KMS-11 (cell line): ENCODE measurements around the gene URB1.

Experiments used
- H2AFZ ChIP-seq: fragments of 200-600 bp; sonication (generic); 2 replicates; pipeline ENCODE4 v1.6.1; 2016; ENCODE audit warnings: antibody characterized with exemption, mixed run types, low read depth
- H3K27ac ChIP-seq: fragments of 200-600 bp; sonication (generic); 2 replicates; pipeline ENCODE4 v1.6.1; 2016; ENCODE audit warnings: mild to moderate bottlenecking, mixed run types
- H3K27me3 ChIP-seq: fragments of 200-600 bp; sonication (generic); 2 replicates; pipeline ENCODE4 v1.6.1; 2017; ENCODE audit warnings: mild to moderate bottlenecking, low read depth, mixed run types, moderate library complexity; ENCODE audit not compliant: insufficient read depth
- H3K36me3 ChIP-seq: fragments of 200-600 bp; sonication (generic); 2 replicates; pipeline ENCODE4 v1.6.1; 2017; ENCODE audit warnings: mild to moderate bottlenecking, mixed run types; ENCODE audit not compliant: insufficient read depth
- H3K4me1 ChIP-seq: fragments of 200-600 bp; sonication (generic); 2 replicates; pipeline ENCODE4 v1.6.1; 2016; ENCODE audit warnings: mild to moderate bottlenecking, low read depth, mixed run types; ENCODE audit not compliant: poor library complexity, severe bottlenecking
- H3K4me2 ChIP-seq: fragments of 200-600 bp; sonication (generic); 2 replicates; pipeline ENCODE4 v1.7.0; 2016; ENCODE audit warnings: mild to moderate bottlenecking, mixed run types
- H3K4me3 ChIP-seq: fragments of 200-600 bp; sonication (generic); IDR thresholded peaks from 2 replicates; pipeline ENCODE4 v1.6.1; 2017; ENCODE audit warnings: low read depth, low read length, mixed read lengths; ENCODE audit not compliant: insufficient read depth
- H3K79me2 ChIP-seq: fragments of 200-600 bp; sonication (generic); 2 replicates; pipeline ENCODE4 v1.6.1; 2016; ENCODE audit warnings: low read depth, mixed run types; ENCODE audit not compliant: insufficient read depth
- H3K9ac ChIP-seq: fragments of 200-600 bp; sonication (generic); 2 replicates; pipeline ENCODE4 v1.6.1; 2016; ENCODE audit warnings: mild to moderate bottlenecking, mixed run types
- H4K20me1 ChIP-seq: fragments of 200-600 bp; sonication (generic); 2 replicates; pipeline ENCODE4 v1.6.1; 2016; ENCODE audit warnings: mild to moderate bottlenecking, mixed run types; ENCODE audit not compliant: insufficient read depth
- TF ChIP-seq, protein P1 (sequence below): fragments of 200-600 bp; sonication (generic); conservative IDR thresholded peaks from 2 replicates; pipeline ENCODE4 v1.6.1; 2017; ENCODE audit warnings: low read depth, mild to moderate bottlenecking, antibody characterized with exemption, low read length, moderate library complexity, mixed read lengths

URB1 gene

DNA sequence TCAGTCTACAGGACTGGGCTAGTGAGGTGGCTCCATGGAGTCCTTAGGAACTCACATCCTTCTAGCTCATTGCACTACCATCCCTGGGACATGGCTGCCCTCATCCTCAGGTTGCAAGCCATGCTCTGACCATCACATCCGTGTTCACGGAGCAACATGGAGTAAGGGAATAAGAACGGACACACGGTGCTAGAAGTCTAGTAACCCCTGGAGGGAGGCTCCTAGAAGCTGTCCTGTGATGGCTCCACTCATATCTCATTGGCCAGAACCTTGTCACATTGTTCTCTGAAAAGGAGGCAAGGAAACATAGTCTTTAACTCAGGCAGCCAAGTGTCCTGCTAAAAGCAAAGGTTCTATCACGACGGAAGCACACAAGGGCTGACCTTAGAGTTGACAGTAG lies 90.3 kb downstream of the URB1 start:
- Histone ChIP-seq H3K9ac (no peak overlapping the region), H3K4me1 (no peaks in the 10 kb centered on the region), H3K79me2 (no peaks in the 10 kb centered on the region), H2AFZ (no peak overlapping the region), H3K4me3 (no peak overlapping the region), H3K27me3 (no peaks in the 10 kb centered on the region), H4K20me1 (no peaks in the 10 kb centered on the region), H3K4me2 (no peak overlapping the region), H3K36me3 (no peaks in the 10 kb centered on the region), H3K27ac (no peak overlapping the region)
- TF ChIP-seq, protein P1, sequence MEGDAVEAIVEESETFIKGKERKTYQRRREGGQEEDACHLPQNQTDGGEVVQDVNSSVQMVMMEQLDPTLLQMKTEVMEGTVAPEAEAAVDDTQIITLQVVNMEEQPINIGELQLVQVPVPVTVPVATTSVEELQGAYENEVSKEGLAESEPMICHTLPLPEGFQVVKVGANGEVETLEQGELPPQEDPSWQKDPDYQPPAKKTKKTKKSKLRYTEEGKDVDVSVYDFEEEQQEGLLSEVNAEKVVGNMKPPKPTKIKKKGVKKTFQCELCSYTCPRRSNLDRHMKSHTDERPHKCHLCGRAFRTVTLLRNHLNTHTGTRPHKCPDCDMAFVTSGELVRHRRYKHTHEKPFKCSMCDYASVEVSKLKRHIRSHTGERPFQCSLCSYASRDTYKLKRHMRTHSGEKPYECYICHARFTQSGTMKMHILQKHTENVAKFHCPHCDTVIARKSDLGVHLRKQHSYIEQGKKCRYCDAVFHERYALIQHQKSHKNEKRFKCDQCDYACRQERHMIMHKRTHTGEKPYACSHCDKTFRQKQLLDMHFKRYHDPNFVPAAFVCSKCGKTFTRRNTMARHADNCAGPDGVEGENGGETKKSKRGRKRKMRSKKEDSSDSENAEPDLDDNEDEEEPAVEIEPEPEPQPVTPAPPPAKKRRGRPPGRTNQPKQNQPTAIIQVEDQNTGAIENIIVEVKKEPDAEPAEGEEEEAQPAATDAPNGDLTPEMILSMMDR = no peak

DNA sequence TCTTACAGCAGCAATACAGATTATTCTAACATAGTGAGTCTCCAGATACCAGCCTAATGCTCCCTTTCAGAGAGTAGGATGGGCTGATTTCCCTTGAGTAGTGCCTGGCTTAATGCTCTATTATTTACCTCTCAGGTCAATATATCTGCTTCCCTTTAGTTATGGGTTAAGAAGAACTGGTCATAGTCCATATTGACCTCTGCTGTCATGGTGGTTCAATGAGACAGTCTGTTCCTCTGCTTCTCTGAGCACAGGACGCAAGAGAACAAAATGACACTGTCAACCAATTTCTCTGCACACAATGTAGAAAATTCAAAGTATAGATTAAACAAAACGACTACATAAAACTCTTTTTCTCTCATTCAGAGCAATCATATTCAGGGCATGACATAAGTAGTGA lies 91.2 kb downstream of the URB1 start:
- Histone ChIP-seq H3K36me3 (no peaks in the 10 kb centered on the region), H3K79me2 (no peaks in the 10 kb centered on the region), H3K27ac (no peak overlapping the region), H3K4me2 (no peak overlapping the region), H2AFZ (no peak overlapping the region), H4K20me1 (no peaks in the 10 kb centered on the region), H3K27me3 (no peaks in the 10 kb centered on the region), H3K4me3 (no peak overlapping the region), H3K9ac (no peak overlapping the region), H3K4me1 (no peaks in the 10 kb centered on the region)
- TF ChIP-seq, protein P1 = no peak

DNA sequence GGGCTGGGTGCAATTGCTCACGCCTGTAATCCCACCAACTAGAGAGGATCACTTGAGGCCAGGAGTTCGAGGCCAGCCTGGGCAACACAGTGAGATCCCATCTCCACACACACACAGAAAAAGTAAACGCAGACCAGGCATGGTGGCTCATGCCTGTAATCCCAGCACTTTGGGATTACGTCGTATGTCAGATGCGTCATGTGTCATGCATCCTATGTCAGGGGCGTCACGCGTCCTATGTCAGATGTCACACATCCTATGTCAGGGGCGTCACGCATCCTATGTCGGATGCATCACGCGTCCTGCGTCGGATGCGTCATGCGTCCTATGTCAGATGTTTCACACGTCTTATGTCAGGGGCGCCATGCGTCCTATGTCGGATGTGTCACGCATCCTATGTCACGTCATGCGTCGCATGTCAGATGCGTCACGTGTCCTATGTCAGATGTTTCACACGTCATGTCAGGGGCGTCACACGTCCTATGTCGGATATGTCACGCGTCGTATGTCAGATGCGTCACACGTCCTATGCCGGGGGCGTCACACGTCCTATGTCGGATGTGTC lies 92.6 kb downstream of the URB1 start:
- H4K20me1 ChIP-seq = no peaks in the 10 kb centered on the region
- H3K27ac ChIP-seq = no peak overlapping the region
- H3K36me3 ChIP-seq = no peaks in the 10 kb centered on the region
- TF ChIP-seq, protein P1 = no peak
- no peaks in the 10 kb centered on the region for H3K4me1 ChIP-seq
- no peaks in the 10 kb centered on the region for H3K79me2 ChIP-seq
- no peak overlapping the region for H3K4me3 ChIP-seq
- no peak overlapping the region for H3K4me2 ChIP-seq
- H3K27me3 ChIP-seq = no peaks in the 10 kb centered on the region
- H3K9ac ChIP-seq = no peak overlapping the region
- no peak overlapping the region for H2AFZ ChIP-seq

DNA sequence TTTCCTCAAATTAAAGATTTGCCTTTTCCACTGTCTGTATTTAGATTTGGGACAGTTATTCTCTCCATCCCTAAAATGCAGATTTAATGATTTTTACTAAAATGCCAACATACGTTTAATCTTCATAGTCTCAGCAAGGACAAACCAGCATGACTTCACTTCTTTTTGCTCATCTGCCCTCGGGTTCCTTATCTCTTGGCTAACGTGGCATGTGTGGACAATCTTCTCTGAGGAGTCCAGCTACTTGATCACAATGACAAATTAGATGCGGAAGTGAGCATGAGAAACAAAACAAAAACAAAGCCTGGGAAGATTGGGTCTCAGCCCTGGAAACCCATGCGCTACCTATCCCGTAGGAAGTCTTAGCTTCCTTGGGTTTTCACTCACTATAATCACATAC lies 93.1 kb downstream of the URB1 start:
- TF ChIP-seq, protein P1 = no peak
- H2AFZ ChIP-seq = no peak overlapping the region
- no peaks in the 10 kb centered on the region for H3K36me3 ChIP-seq
- H3K27me3 ChIP-seq = no peaks in the 10 kb centered on the region
- H3K9ac ChIP-seq = no peak overlapping the region
- no peaks in the 10 kb centered on the region for H4K20me1 ChIP-seq
- no peak overlapping the region for H3K27ac ChIP-seq
- no peak overlapping the region for H3K4me2 ChIP-seq
- no peaks in the 10 kb centered on the region for H3K79me2 ChIP-seq
- no peaks in the 10 kb centered on the region for H3K4me1 ChIP-seq
- H3K4me3 ChIP-seq = no peak overlapping the region

DNA sequence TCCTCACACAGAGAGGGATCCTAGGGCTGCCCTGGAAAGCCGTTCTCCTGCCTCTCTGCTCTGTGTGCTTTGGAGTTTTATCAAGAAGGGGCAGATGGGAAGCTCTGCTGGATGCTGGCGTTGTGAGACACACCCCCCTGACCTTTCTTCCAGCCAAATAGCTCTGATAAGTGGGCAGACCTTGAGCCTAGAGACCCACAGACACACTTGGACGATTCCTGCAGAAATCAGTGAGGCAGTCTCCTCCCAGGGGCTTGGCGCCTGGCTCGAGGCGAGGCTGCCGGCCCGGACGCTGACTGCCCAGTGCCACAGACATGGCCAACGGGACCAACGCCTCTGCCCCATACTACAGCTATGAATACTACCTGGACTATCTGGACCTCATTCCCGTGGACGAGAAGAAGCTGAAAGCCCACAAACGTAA lies 94.1 kb downstream of the URB1 start, which contains the start of gene MRAP:
TSS of gene MRAP (plus strand) at position 198 of the 424 bp plus-strand sequence. CDS start at position 315, 117 bp downstream.
- TF ChIP-seq, protein P1 = no peak
- no peaks in the 10 kb centered on the region for H4K20me1 ChIP-seq
- no peak within 1 kb of the TSS for H3K4me2 ChIP-seq
- no peak within 1 kb of the TSS for H3K9ac ChIP-seq
- H3K4me3 ChIP-seq = no peak within 1 kb of the TSS
- H3K27ac ChIP-seq = no peak within 1 kb of the TSS
- no peaks in the 10 kb centered on the region for H3K79me2 ChIP-seq
- no peak within 1 kb of the TSS for H2AFZ ChIP-seq
- H3K4me1 ChIP-seq = no peaks in the 10 kb centered on the region
- H3K36me3 ChIP-seq = no peaks in the 10 kb centered on the region
- H3K27me3 ChIP-seq = no peaks in the 10 kb centered on the region
